Lower leg skin (tissue), 3 donors: ENCODE data around the gene ANKRD39.

Source experiments
- POLR2A ChIP-seq, 2 donors: fragments of 450-650 bp; IDR thresholded peaks; one replicate each; pipeline ENCODE4 v1.6.1; 2016 to 2017; ENCODE audit warnings: antibody characterized with exemption in 2 of 2, mild to moderate bottlenecking in 1 of 2, moderate library complexity in 1 of 2
- TF ChIP-seq, protein P1 (sequence below), 3 donors: fragments of 450-650 bp; IDR thresholded peaks; one replicate each; pipeline ENCODE4 v1.5.1; 2016; ENCODE audit warnings: antibody characterized with exemption in 3 of 3, mild to moderate bottlenecking in 3 of 3, moderate library complexity in 2 of 3

DNA sequence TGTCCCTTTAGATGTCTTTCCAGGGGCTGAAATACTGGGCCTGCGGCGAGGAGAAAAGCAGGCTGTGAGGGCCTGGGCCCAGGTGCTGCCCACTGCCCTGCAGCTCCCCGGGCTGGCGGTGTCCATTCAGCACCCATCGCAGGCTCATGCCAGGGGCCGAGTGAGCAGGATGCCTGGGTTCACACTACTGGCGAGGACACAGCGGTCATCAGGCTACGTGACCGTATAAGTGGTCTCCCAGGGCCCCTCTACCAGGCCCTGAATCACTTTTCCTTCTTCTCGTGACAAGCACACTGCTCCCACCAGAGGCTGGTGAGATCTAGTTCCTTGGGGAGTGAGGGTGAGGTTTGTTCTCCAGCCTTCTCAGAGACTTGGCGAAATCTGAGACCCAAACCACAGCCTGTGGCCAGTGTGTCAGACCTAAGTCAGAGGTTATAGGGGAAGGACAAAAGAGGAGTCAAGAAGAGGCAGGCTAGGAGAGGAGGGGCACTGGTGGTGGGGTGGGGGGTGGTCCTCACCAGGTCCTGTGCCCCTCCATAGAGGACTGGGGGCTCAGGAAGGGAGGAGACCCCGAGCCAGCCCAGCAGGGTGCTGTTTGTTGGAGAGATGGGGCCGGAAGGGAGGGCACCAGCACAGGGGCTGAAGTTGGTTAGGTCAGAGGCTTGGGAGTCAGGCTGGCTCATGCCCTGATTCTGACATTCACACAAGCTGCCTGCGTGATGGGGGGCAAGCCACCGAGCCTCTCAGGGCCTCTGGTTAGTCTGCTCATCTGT is 18.6 kb upstream of the ANKRD39 start:
- no peak for TF ChIP-seq POLR2A (IDR thresholded peaks at IDR 0.05)
- TF ChIP-seq, protein P1, sequence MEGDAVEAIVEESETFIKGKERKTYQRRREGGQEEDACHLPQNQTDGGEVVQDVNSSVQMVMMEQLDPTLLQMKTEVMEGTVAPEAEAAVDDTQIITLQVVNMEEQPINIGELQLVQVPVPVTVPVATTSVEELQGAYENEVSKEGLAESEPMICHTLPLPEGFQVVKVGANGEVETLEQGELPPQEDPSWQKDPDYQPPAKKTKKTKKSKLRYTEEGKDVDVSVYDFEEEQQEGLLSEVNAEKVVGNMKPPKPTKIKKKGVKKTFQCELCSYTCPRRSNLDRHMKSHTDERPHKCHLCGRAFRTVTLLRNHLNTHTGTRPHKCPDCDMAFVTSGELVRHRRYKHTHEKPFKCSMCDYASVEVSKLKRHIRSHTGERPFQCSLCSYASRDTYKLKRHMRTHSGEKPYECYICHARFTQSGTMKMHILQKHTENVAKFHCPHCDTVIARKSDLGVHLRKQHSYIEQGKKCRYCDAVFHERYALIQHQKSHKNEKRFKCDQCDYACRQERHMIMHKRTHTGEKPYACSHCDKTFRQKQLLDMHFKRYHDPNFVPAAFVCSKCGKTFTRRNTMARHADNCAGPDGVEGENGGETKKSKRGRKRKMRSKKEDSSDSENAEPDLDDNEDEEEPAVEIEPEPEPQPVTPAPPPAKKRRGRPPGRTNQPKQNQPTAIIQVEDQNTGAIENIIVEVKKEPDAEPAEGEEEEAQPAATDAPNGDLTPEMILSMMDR (IDR thresholded peaks at IDR 0.05), result no peak
